Nephron progenitor cell (in vitro differentiated cells): Measurements from ENCODE around the gene RAPGEF1.
A peak's percentile ranks its signal among the peaks of the same experiment; 100 is the strongest.

Experiments
- DNase-seq: peaks from one replicate; pipeline ENCODE4 v3.0.0; 2021
- H3K27ac Mint-ChIP-seq: 2 replicates; pipeline ENCODE4 v1.8.0; 2021; ENCODE audit warnings: mild to moderate bottlenecking, moderate library complexity, mixed read lengths
- H3K27me3 Mint-ChIP-seq: 2 replicates; pipeline ENCODE4 v1.8.0; 2021; ENCODE audit warnings: mild to moderate bottlenecking, low read depth, mixed read lengths; ENCODE audit not compliant: poor library complexity
- H3K36me3 Mint-ChIP-seq: 2 replicates; pipeline ENCODE4 v1.8.0; 2021; ENCODE audit warnings: low read depth, mixed read lengths
- H3K4me1 Mint-ChIP-seq: 2 replicates; pipeline ENCODE4 v1.8.0; 2021; ENCODE audit warnings: mixed read lengths
- H3K4me3 Mint-ChIP-seq: 2 replicates; pipeline ENCODE4 v1.8.0; 2021; ENCODE audit warnings: mild to moderate bottlenecking, moderate library complexity, mixed read lengths
- H3K9me3 Mint-ChIP-seq: 2 replicates; pipeline ENCODE4 v1.8.0; 2021; ENCODE audit warnings: mild to moderate bottlenecking, moderate library complexity, mixed read lengths
- CTCF ChIP-seq: fragments of 200-600 bp; sonication (generic); IDR thresholded peaks from 2 replicates; pipeline ENCODE4 v1.5.0; 2021; ENCODE audit warnings: antibody characterized with exemption

The RAPGEF1 gene

GRCh38 chr9:131617611-131618010, 122.3 kb downstream of the RAPGEF1 start:
- Mint-ChIP-seq H3K4me3 (no peak overlapping the region), H3K27ac (no peak overlapping the region), H3K9me3 (no peaks in the 10 kb centered on the region), H3K4me1 (peaks cover 34% of the 10 kb centered on the region), H3K36me3 (peaks cover 65% of the 10 kb centered on the region), H3K27me3 (peaks cover 2% of the 10 kb centered on the region)
- no peak for DNase-seq
- no peak for TF ChIP-seq CTCF

- Mint-ChIP-seq H3K4me1 (peaks cover 34% of the 10 kb centered on the region), H3K27me3 (peaks cover 2% of the 10 kb centered on the region), H3K9me3 (no peaks in the 10 kb centered on the region), H3K4me3 (no peak overlapping the region), H3K36me3 (peaks cover 65% of the 10 kb centered on the region), H3K27ac (no peak overlapping the region)
- TF ChIP-seq CTCF = no peak
- DNase-seq = no peak
These were observed 122.8 kb downstream of the RAPGEF1 start for GRCh38 chr9:131616983-131617604.

GRCh38 chr9:131614340-131614915, 125.4 kb downstream of the RAPGEF1 start:
- peak overlapping the region; percentile 84 for H3K27ac Mint-ChIP-seq
- peaks cover 2% of the 10 kb centered on the region for H3K27me3 Mint-ChIP-seq
- peaks cover 23% of the 10 kb centered on the region for H3K4me1 Mint-ChIP-seq
- TF ChIP-seq CTCF = no peak
- H3K9me3 Mint-ChIP-seq = no peaks in the 10 kb centered on the region
- no peak overlapping the region for H3K4me3 Mint-ChIP-seq
- peaks cover 58% of the 10 kb centered on the region for H3K36me3 Mint-ChIP-seq
- DNase-seq = no peak

GRCh38 chr9:131613921-131614320, 126.0 kb downstream of the RAPGEF1 start:
- peaks cover 2% of the 10 kb centered on the region for H3K27me3 Mint-ChIP-seq
- no peak for TF ChIP-seq CTCF
- no peak overlapping the region for H3K4me3 Mint-ChIP-seq
- no peaks in the 10 kb centered on the region for H3K9me3 Mint-ChIP-seq
- DNase-seq = no peak
- no peak overlapping the region for H3K27ac Mint-ChIP-seq
- peaks cover 56% of the 10 kb centered on the region for H3K36me3 Mint-ChIP-seq
- H3K4me1 Mint-ChIP-seq = peaks cover 28% of the 10 kb centered on the region

- H3K27ac Mint-ChIP-seq = no peak overlapping the region
- no peak for DNase-seq
- no peak overlapping the region for H3K4me3 Mint-ChIP-seq
- H3K27me3 Mint-ChIP-seq = no peaks in the 10 kb centered on the region
- H3K4me1 Mint-ChIP-seq = peaks cover 31% of the 10 kb centered on the region
- H3K36me3 Mint-ChIP-seq = peaks cover 45% of the 10 kb centered on the region
- TF ChIP-seq CTCF = no peak
- H3K9me3 Mint-ChIP-seq = no peaks in the 10 kb centered on the region
These were observed 127.0 kb downstream of the RAPGEF1 start for GRCh38 chr9:131612851-131613250.
